Suppressor macrophage (primary cell): ENCODE measurements around the gene N4BP2L1.

Source experiments
- DNase-seq, 4 experiments: peaks; one replicate each; pipeline ENCODE4 v3.0.0-alpha.2; 2020 to 2022

Gene N4BP2L1

GRCh38 chr13:32431361-32431760 lies 3.4 kb upstream of the N4BP2L1 start:
- no peak for DNase-seq

GRCh38 chr13:32430018-32430747 lies 2.3 kb upstream of the N4BP2L1 start:
- DNase-seq = no peak

GRCh38 chr13:32429433-32429909 lies 1.5 kb upstream of the N4BP2L1 start:
- no peak for DNase-seq

GRCh38 chr13:32428581-32429432 lies 877 bp upstream of the N4BP2L1 start:
- DNase-seq = peak; percentile 73 to 87 (median 80)

- peak; percentile 24 to 62 (median 42) for DNase-seq
Measured at GRCh38 chr13:32426990-32427851, 709 bp downstream of the N4BP2L1 start.

- DNase-seq = peak; percentile 52 to 80 (median 67)
Measured at GRCh38 chr13:32426191-32426989, 1.5 kb downstream of the N4BP2L1 start.

- no peak for DNase-seq
Measured at GRCh38 chr13:32425158-32425557, 2.8 kb downstream of the N4BP2L1 start.

GRCh38 chr13:32423592-32423991 lies 4.3 kb downstream of the N4BP2L1 start:
- peak in 3 of 4 experiments; percentile 18 to 35 (median 27) for DNase-seq

- no peak for DNase-seq
Measured at GRCh38 chr13:32419862-32420261, 8.1 kb downstream of the N4BP2L1 start.

GRCh38 chr13:32417995-32418394 lies 9.9 kb downstream of the N4BP2L1 start:
- no peak for DNase-seq

- peak in 2 of 4 experiments; percentile 16 to 29 for DNase-seq
Measured at GRCh38 chr13:32415019-32415418, 12.9 kb downstream of the N4BP2L1 start.

- DNase-seq = no peak
Measured at GRCh38 chr13:32414580-32414979, 13.3 kb downstream of the N4BP2L1 start.

- no peak for DNase-seq
Measured at GRCh38 chr13:32413284-32413683, 14.6 kb downstream of the N4BP2L1 start.

GRCh38 chr13:32409561-32410421 lies 18.1 kb downstream of the N4BP2L1 start:
- DNase-seq = no peak

GRCh38 chr13:32409001-32409313 lies 19.0 kb downstream of the N4BP2L1 start:
- DNase-seq = no peak

- no peak for DNase-seq
Measured at GRCh38 chr13:32408296-32409000, 19.5 kb downstream of the N4BP2L1 start.

GRCh38 chr13:32407854-32408253 lies 20.1 kb downstream of the N4BP2L1 start:
- DNase-seq = no peak

GRCh38 chr13:32403108-32403507 lies 24.8 kb downstream of the N4BP2L1 start:
- DNase-seq = no peak

- no peak for DNase-seq
Measured at GRCh38 chr13:32391101-32391619, 36.8 kb downstream of the N4BP2L1 start.

- no peak for DNase-seq
Measured at GRCh38 chr13:32390484-32390883, 37.4 kb downstream of the N4BP2L1 start.
